ENCODE data around the gene SEPTIN5.
A peak's percentile ranks its signal among the peaks of the same experiment; 100 is the strongest.

The SEPTIN5 gene

DNA sequence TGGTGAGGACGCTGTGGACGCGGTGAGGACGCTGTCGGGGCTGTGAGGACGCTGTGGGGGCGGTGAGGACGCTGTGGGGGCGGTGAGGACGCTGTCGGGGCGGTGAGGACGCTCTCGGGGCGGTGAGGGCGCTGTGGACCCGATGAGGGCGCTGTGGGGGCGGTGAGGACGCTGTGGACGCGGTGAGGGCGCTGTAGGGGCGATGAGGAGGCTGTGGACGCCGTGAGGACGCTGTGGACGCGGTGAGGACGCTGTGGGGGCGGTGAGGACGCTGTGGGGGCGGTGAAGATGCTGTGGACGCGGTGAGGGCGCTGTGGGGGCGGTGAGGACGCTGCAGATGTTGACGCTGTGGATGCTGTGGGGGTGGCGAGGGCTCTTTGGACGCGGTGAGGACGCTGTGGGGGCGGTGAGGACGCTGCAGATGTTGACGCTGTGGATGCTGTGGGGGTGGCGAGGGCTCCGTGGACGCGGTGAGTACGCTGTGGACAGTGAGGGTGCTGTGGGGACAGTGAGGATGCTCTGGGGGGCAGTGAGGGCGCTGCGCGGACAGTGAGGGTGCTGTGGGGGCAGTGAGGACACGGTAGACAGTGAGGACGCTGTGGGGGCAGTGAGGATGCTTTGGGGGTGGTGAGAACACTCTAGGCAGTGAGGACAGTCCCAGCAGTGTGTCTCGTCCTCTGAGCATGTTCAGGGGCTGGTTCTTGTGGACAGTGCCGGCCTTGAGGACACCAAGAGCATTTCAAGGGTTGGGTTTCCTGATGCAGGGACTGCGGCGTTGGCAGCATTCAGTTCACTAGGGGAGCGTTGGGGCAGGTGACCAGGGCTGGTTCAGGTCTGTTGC lies 13.2 kb downstream of the SEPTIN5 start:
- H3K9me3 ChIP-seq (ENCODE audit: control insufficient read depth, low read length): no peaks in the 10 kb centered on the region
- H3K4me3 ChIP-seq (ENCODE audit: insufficient read depth, low read depth, low read length, poor library complexity, severe bottlenecking): no peak overlapping the region
- H3K4me1 ChIP-seq (ENCODE audit: control insufficient read depth, insufficient read depth, low read length, poor library complexity, severe bottlenecking): peaks cover 21% of the 10 kb centered on the region
- peaks cover 19% of the 10 kb centered on the region for H3K27me3 ChIP-seq (replicated peaks; ENCODE audit: control insufficient read depth, insufficient read depth, low read length, poor library complexity, severe bottlenecking)
- no peak overlapping the region for H3K27ac ChIP-seq (ENCODE audit: insufficient read depth, low read length, poor library complexity, severe bottlenecking)
- no peaks in the 10 kb centered on the region for H3K36me3 ChIP-seq (ENCODE audit: control insufficient read depth, insufficient read depth, low read length)
- no peak for DNase-seq

GRCh38 chr22:19728271-19728670 lies 14.0 kb downstream of the SEPTIN5 start:
- peaks cover 11% of the 10 kb centered on the region for H3K27me3 ChIP-seq (replicated peaks; ENCODE audit: control insufficient read depth, insufficient read depth, low read length, poor library complexity, severe bottlenecking)
- peaks cover 17% of the 10 kb centered on the region for H3K4me1 ChIP-seq (ENCODE audit: control insufficient read depth, insufficient read depth, low read length, poor library complexity, severe bottlenecking)
- H3K27ac ChIP-seq (ENCODE audit: insufficient read depth, low read length, poor library complexity, severe bottlenecking): no peak overlapping the region
- H3K4me3 ChIP-seq (ENCODE audit: insufficient read depth, low read depth, low read length, poor library complexity, severe bottlenecking): no peak overlapping the region
- DNase-seq: no peak
- no peaks in the 10 kb centered on the region for H3K9me3 ChIP-seq (ENCODE audit: control insufficient read depth, low read length)
- H3K36me3 ChIP-seq (ENCODE audit: control insufficient read depth, insufficient read depth, low read length): no peaks in the 10 kb centered on the region

DNA sequence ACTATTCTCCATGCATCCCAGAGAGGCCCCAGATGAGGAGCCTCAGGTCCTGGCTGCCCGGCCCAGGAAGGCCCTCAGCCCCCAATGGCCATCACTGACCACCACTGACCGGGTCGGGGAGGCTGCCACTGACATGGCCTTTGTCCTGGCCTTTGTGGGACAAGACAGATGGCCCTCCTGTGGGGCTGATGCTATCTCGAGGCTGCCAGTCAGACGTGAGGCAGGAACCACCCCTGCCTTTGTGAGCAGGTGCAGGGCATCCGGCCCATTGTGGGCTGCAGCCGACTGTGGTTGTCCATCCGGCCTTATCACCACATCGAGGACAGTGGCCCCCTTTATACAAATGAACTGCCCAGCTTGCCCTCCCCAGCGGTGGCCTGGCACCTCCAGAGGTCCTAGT lies 14.5 kb downstream of the SEPTIN5 start:
- Histone ChIP-seq H3K27ac (ENCODE audit: insufficient read depth, low read length, poor library complexity, severe bottlenecking) (no peak overlapping the region), H3K9me3 (ENCODE audit: control insufficient read depth, low read length) (no peaks in the 10 kb centered on the region), H3K36me3 (ENCODE audit: control insufficient read depth, insufficient read depth, low read length) (no peaks in the 10 kb centered on the region), H3K4me3 (ENCODE audit: insufficient read depth, low read depth, low read length, poor library complexity, severe bottlenecking) (no peak overlapping the region), H3K27me3 (replicated peaks; ENCODE audit: control insufficient read depth, insufficient read depth, low read length, poor library complexity, severe bottlenecking) (peaks cover 11% of the 10 kb centered on the region), H3K4me1 (ENCODE audit: control insufficient read depth, insufficient read depth, low read length, poor library complexity, severe bottlenecking) (peaks cover 11% of the 10 kb centered on the region)
- no peak for DNase-seq

- no peaks in the 10 kb centered on the region for H3K9me3 ChIP-seq (ENCODE audit: control insufficient read depth, low read length)
Measured at GRCh38 chr22:19729507-19729906, 15.2 kb downstream of the SEPTIN5 start.

GRCh38 chr22:19730198-19730597 lies 15.9 kb downstream of the SEPTIN5 start:
- no peak overlapping the region for H3K4me3 ChIP-seq (ENCODE audit: insufficient read depth, low read depth, low read length, poor library complexity, severe bottlenecking)
- H3K9me3 ChIP-seq (ENCODE audit: control insufficient read depth, low read length): no peaks in the 10 kb centered on the region
- peaks cover 2% of the 10 kb centered on the region for H3K27me3 ChIP-seq (replicated peaks; ENCODE audit: control insufficient read depth, insufficient read depth, low read length, poor library complexity, severe bottlenecking)
- peaks cover 6% of the 10 kb centered on the region for H3K4me1 ChIP-seq (ENCODE audit: control insufficient read depth, insufficient read depth, low read length, poor library complexity, severe bottlenecking)
- DNase-seq: no peak
- H3K36me3 ChIP-seq (ENCODE audit: control insufficient read depth, insufficient read depth, low read length): no peaks in the 10 kb centered on the region
- H3K27ac ChIP-seq (ENCODE audit: insufficient read depth, low read length, poor library complexity, severe bottlenecking): no peak overlapping the region

More at GRCh38 chr22:19729507-19729906, 15.2 kb downstream of the SEPTIN5 start:
- peaks cover 7% of the 10 kb centered on the region for H3K27me3 ChIP-seq (replicated peaks; ENCODE audit: control insufficient read depth, insufficient read depth, low read length, poor library complexity, severe bottlenecking)
- no peak overlapping the region for H3K4me3 ChIP-seq (ENCODE audit: insufficient read depth, low read depth, low read length, poor library complexity, severe bottlenecking)
- no peak for DNase-seq
- no peaks in the 10 kb centered on the region for H3K36me3 ChIP-seq (ENCODE audit: control insufficient read depth, insufficient read depth, low read length)
- no peak overlapping the region for H3K27ac ChIP-seq (ENCODE audit: insufficient read depth, low read length, poor library complexity, severe bottlenecking)
- H3K4me1 ChIP-seq (ENCODE audit: control insufficient read depth, insufficient read depth, low read length, poor library complexity, severe bottlenecking): peaks cover 7% of the 10 kb centered on the region

- H3K4me1 ChIP-seq (ENCODE audit: control insufficient read depth, insufficient read depth, low read length, poor library complexity, severe bottlenecking): peaks cover 6% of the 10 kb centered on the region
- H3K4me3 ChIP-seq (ENCODE audit: insufficient read depth, low read depth, low read length, poor library complexity, severe bottlenecking): peak overlapping the region; percentile 50
- H3K36me3 ChIP-seq (ENCODE audit: control insufficient read depth, insufficient read depth, low read length): no peaks in the 10 kb centered on the region
- no peaks in the 10 kb centered on the region for H3K27me3 ChIP-seq (replicated peaks; ENCODE audit: control insufficient read depth, insufficient read depth, low read length, poor library complexity, severe bottlenecking)
- no peaks in the 10 kb centered on the region for H3K9me3 ChIP-seq (ENCODE audit: control insufficient read depth, low read length)
- no peak overlapping the region for H3K27ac ChIP-seq (ENCODE audit: insufficient read depth, low read length, poor library complexity, severe bottlenecking)
- DNase-seq: peak; percentile 61 to 74 (median 68)
Measured at GRCh38 chr22:19730655-19731360, 16.5 kb downstream of the SEPTIN5 start.

DNA sequence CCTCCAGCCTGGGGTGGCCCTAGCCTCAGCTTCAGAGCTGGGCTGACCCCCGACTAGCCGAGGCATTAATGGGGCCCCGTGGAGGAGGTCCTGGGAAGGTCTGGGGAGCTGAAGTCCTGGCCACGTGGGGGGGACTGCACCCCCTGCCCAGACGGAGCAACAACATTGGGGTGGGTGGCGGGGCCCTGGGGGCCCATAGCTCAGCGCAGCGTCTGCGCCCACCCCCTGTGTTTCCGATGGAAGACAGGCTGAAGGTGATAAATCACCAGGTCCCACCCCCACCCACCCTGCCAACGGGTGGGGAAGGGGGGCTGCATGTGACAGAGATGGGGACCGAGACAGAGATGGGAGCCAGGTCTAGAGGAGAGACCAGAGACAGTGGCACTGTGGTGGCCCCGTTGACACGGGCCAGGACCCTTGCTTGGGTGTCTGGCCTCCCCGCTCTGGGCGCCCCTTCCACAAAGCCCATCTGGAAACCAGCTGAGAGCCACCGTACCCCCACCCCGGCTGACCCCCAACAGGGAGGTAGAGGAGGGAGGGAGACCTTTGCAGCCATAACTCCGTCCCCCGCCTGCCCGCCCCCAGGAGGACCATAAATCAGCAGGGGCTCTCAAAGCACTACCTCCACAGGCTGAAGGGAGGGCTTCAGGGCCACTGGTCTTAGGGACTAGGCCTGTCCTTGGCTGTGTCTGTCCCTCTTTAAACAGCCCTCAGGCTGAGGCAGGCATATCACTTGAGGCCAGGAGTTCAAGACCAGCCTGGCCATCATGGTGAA lies 17.2 kb downstream of the SEPTIN5 start:
- Histone ChIP-seq H3K36me3 (ENCODE audit: control insufficient read depth, insufficient read depth, low read length) (no peaks in the 10 kb centered on the region), H3K9me3 (ENCODE audit: control insufficient read depth, low read length) (no peaks in the 10 kb centered on the region), H3K4me1 (ENCODE audit: control insufficient read depth, insufficient read depth, low read length, poor library complexity, severe bottlenecking) (peaks cover 6% of the 10 kb centered on the region), H3K4me3 (ENCODE audit: insufficient read depth, low read depth, low read length, poor library complexity, severe bottlenecking) (no peak overlapping the region), H3K27ac (ENCODE audit: insufficient read depth, low read length, poor library complexity, severe bottlenecking) (no peak overlapping the region), H3K27me3 (replicated peaks; ENCODE audit: control insufficient read depth, insufficient read depth, low read length, poor library complexity, severe bottlenecking) (no peaks in the 10 kb centered on the region)
- DNase-seq: no peak

- Histone ChIP-seq H3K4me1 (ENCODE audit: control insufficient read depth, insufficient read depth, low read length, poor library complexity, severe bottlenecking) (peaks cover 6% of the 10 kb centered on the region), H3K4me3 (ENCODE audit: insufficient read depth, low read depth, low read length, poor library complexity, severe bottlenecking) (no peak overlapping the region), H3K36me3 (ENCODE audit: control insufficient read depth, insufficient read depth, low read length) (no peaks in the 10 kb centered on the region), H3K9me3 (ENCODE audit: control insufficient read depth, low read length) (no peaks in the 10 kb centered on the region), H3K27ac (ENCODE audit: insufficient read depth, low read length, poor library complexity, severe bottlenecking) (no peak overlapping the region), H3K27me3 (replicated peaks; ENCODE audit: control insufficient read depth, insufficient read depth, low read length, poor library complexity, severe bottlenecking) (no peaks in the 10 kb centered on the region)
- DNase-seq: no peak
Measured at GRCh38 chr22:19732403-19733113, 18.3 kb downstream of the SEPTIN5 start.

DNA sequence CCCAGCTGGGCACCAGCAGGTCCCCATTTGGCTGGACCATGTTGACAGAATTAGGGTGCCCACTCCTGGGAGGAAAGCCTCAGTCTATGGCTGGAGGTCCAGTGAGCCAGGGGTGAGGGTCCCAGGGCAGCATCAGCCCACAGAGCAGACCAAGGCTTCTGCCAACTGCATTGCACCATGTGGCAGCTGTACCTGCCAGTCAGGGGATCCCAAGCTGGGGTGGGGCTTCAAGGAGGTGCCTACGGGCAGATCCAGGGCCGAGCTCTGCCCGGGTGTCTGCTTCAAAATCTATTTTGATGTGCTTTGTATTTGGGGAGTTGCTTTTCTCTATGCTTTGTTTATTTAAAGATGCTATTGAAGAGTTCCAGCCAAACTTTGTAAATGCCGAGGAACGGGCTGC lies 19.5 kb downstream of the SEPTIN5 start:
- no peak for DNase-seq
- Histone ChIP-seq H3K36me3 (ENCODE audit: control insufficient read depth, insufficient read depth, low read length) (no peaks in the 10 kb centered on the region), H3K27ac (ENCODE audit: insufficient read depth, low read length, poor library complexity, severe bottlenecking) (no peak overlapping the region), H3K27me3 (replicated peaks; ENCODE audit: control insufficient read depth, insufficient read depth, low read length, poor library complexity, severe bottlenecking) (no peaks in the 10 kb centered on the region), H3K4me3 (ENCODE audit: insufficient read depth, low read depth, low read length, poor library complexity, severe bottlenecking) (no peak overlapping the region), H3K9me3 (ENCODE audit: control insufficient read depth, low read length) (no peaks in the 10 kb centered on the region), H3K4me1 (ENCODE audit: control insufficient read depth, insufficient read depth, low read length, poor library complexity, severe bottlenecking) (peaks cover 6% of the 10 kb centered on the region)
